A673 (cell line): ENCODE results near the gene KLK3. TPM values are rescaled to one million over a fixed set of nuclear protein-coding genes. Genes with fewer than 3 reads are reported as not detected.

Experiments used
- BruUV-seq: library from RNA; stranded (reverse); fragments of 400-500 nt; replicated peaks from 2 replicates; lab custom pipeline; 2021; lab: Mats Ljungman, UMichigan
- CTCF ChIA-PET: fragments of 300-600 bp; sonication (Branson Sonifier 250); formaldehyde crosslinking; loops from one replicate; lab custom pipeline; 2022; ENCODE audit warnings: antibody characterized with exemption; lab: Charles Lee
- POLR2A ChIA-PET: fragments of 300-600 bp; sonication (Branson Sonifier 250); formaldehyde crosslinking; loops from one replicate; lab custom pipeline; 2022; ENCODE audit warnings: antibody characterized with exemption; ENCODE audit not compliant: low non-redundant PET; lab: Charles Lee
- DNase-seq: peaks from one replicate; pipeline ENCODE4 v3.0.0-alpha.2; 2015; ENCODE audit warnings: low spot score
- H3K27ac ChIP-seq: fragments of 200-600 bp; sonication (generic); 2 replicates; pipeline ENCODE4 v1.5.1; 2016; ENCODE audit warnings: mixed run types, low read depth, mild to moderate bottlenecking, mixed read lengths, antibody characterized with exemption, low read length; ENCODE audit not compliant: poor library complexity, severe bottlenecking
- H3K27me3 ChIP-seq: fragments of 200-600 bp; sonication (generic); replicated peaks from 2 replicates; pipeline ENCODE4 v1.6.1; 2017; ENCODE audit warnings: mixed run types, low read depth, mild to moderate bottlenecking, mixed read lengths, antibody characterized with exemption, low read length; ENCODE audit not compliant: insufficient read depth, poor library complexity
- H3K36me3 ChIP-seq: fragments of 200-600 bp; sonication (generic); 2 replicates; pipeline ENCODE4 v1.6.1; 2016; ENCODE audit warnings: mixed run types, mild to moderate bottlenecking, mixed read lengths, antibody characterized with exemption, low read length; ENCODE audit not compliant: insufficient read depth, poor library complexity, severe bottlenecking
- H3K4me1 ChIP-seq: fragments of 200-600 bp; sonication (generic); 2 replicates; pipeline ENCODE4 v1.6.1; 2017; ENCODE audit warnings: mixed run types, mild to moderate bottlenecking, mixed read lengths, antibody characterized with exemption, low read length; ENCODE audit not compliant: insufficient read depth, poor library complexity, severe bottlenecking
- H3K4me3 ChIP-seq: fragments of 200-600 bp; sonication (generic); 2 replicates; pipeline ENCODE4 v1.5.1; 2016; ENCODE audit warnings: low read depth, mixed run types, mild to moderate bottlenecking, mixed read lengths, low read length; ENCODE audit not compliant: poor library complexity, severe bottlenecking
- H3K9me3 ChIP-seq: fragments of 200-600 bp; sonication (generic); 2 replicates; pipeline ENCODE4 v1.6.1; 2016; ENCODE audit warnings: mixed run types, low read depth, mild to moderate bottlenecking, mixed read lengths, antibody characterized with exemption, low read length; ENCODE audit not compliant: poor library complexity, severe bottlenecking
- EZH2 ChIP-seq: fragments of 200-600 bp; sonication (generic); IDR thresholded peaks from 2 replicates; pipeline ENCODE4 v1.6.1; 2017; ENCODE audit warnings: borderline replicate concordance, low read depth, mild to moderate bottlenecking, mixed read lengths, antibody characterized with exemption, low read length; ENCODE audit not compliant: poor library complexity, severe bottlenecking
- intact Hi-C: fragments of 100-400 bp; cut with micrococcal nuclease; formaldehyde crosslinking; loops from one replicate; pipeline ENCODE4 v1.10.0; 2022; ENCODE audit not compliant: unreplicated experiment
- total RNA-seq: library from RNA; stranded (reverse); gene quantifications from 2 replicates; pipeline ENCODE4 v1.2.3, GENCODE V29; 2021
- TF ChIP-seq, protein P1 (sequence below): fragments of 300-800, 200-600 bp; sonication (generic); conservative IDR thresholded peaks from 2 replicates; pipeline ENCODE4 v1.5.1; 2017; ENCODE audit warnings: low read depth, mild to moderate bottlenecking, antibody characterized with exemption, low read length, moderate library complexity, mixed read lengths

The KLK3 gene
- total RNA-seq, 1 experiment from 2014 or later: not detected

GRCh38 chr19:50897191-50897607 lies 42.5 kb downstream of the KLK3 start:
- POLR2A ChIA-PET: no interaction called here
- no TSS peak for BruUV-seq
- intact Hi-C loops: no loop called here

GRCh38 chr19:50897612-50898011 lies 42.9 kb downstream of the KLK3 start:
- H3K4me1 ChIP-seq: no peaks in the 10 kb centered on the region
- TF ChIP-seq EZH2: no peak
- TF ChIP-seq, protein P1, sequence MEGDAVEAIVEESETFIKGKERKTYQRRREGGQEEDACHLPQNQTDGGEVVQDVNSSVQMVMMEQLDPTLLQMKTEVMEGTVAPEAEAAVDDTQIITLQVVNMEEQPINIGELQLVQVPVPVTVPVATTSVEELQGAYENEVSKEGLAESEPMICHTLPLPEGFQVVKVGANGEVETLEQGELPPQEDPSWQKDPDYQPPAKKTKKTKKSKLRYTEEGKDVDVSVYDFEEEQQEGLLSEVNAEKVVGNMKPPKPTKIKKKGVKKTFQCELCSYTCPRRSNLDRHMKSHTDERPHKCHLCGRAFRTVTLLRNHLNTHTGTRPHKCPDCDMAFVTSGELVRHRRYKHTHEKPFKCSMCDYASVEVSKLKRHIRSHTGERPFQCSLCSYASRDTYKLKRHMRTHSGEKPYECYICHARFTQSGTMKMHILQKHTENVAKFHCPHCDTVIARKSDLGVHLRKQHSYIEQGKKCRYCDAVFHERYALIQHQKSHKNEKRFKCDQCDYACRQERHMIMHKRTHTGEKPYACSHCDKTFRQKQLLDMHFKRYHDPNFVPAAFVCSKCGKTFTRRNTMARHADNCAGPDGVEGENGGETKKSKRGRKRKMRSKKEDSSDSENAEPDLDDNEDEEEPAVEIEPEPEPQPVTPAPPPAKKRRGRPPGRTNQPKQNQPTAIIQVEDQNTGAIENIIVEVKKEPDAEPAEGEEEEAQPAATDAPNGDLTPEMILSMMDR: no peak
- no peaks in the 10 kb centered on the region for H3K36me3 ChIP-seq
- H3K27ac ChIP-seq: no peak overlapping the region
- no peaks in the 10 kb centered on the region for H3K9me3 ChIP-seq
- H3K27me3 ChIP-seq: peaks cover 10% of the 10 kb centered on the region
- ChIA-PET POLR2A (no interaction called here), CTCF (no interaction called here)
- intact Hi-C loops: no loop called here
- H3K4me3 ChIP-seq: no peak overlapping the region
- no peak for DNase-seq
- no TSS peak for BruUV-seq

More at GRCh38 chr19:50897191-50897607, 42.5 kb downstream of the KLK3 start:
- Histone ChIP-seq H3K36me3 (no peaks in the 10 kb centered on the region), H3K4me3 (no peak overlapping the region), H3K27ac (no peak overlapping the region), H3K4me1 (no peaks in the 10 kb centered on the region), H3K9me3 (no peaks in the 10 kb centered on the region), H3K27me3 (peaks cover 8% of the 10 kb centered on the region)
- TF ChIP-seq EZH2: no peak
- TF ChIP-seq, protein P1: no peak
- CTCF ChIA-PET: no interaction called here
- DNase-seq: no peak

GRCh38 chr19:50898018-50898417 lies 43.3 kb downstream of the KLK3 start:
- intact Hi-C loops: no loop called here
- POLR2A ChIA-PET: no interaction called here
- no peak for TF ChIP-seq EZH2
- TF ChIP-seq, protein P1: no peak
- no peak for DNase-seq
- Histone ChIP-seq H3K27ac (no peak overlapping the region), H3K27me3 (peaks cover 11% of the 10 kb centered on the region), H3K9me3 (no peaks in the 10 kb centered on the region), H3K36me3 (no peaks in the 10 kb centered on the region), H3K4me3 (no peak overlapping the region), H3K4me1 (no peaks in the 10 kb centered on the region)
- no TSS peak for BruUV-seq
- CTCF ChIA-PET: no interaction called here
